ENCODE data around the gene ANO9.

- TF ChIP-seq POLR2A (IDR thresholded peaks at IDR 0.05) (no peak), CTCF (IDR thresholded peaks at IDR 0.05) (no peak)
Observed at GRCh38 chr11:471468-472145, 29.8 kb upstream of the ANO9 start.

Data from breast epithelium (tissue), 3 donors.